Thymus (tissue), 11 donors: Measurements from ENCODE around the gene GATAD2A. TPM values are rescaled to one million over a fixed set of nuclear protein-coding genes. Genes with fewer than 3 reads are reported as not detected.

Experiments used
- DNase-seq, 9 donors: peaks; one replicate each; pipeline ENCODE4 v3.0.0-alpha.2; 2013; ENCODE audit warnings: low spot score in 9 of 9, low read depth in 6 of 9, missing footprints in 1 of 9
- H3K27ac ChIP-seq, 2 donors: one replicate each; pipeline ENCODE4 v1.5.1; 2013; ENCODE audit warnings: control low read depth in 1 of 2, low read depth in 1 of 2, low read length in 1 of 2, mild to moderate bottlenecking in 1 of 2, moderate library complexity in 1 of 2
- H3K27me3 ChIP-seq, 2 donors: one replicate each; pipeline ENCODE4 v1.5.1; 2013; ENCODE audit warnings: low read length in 1 of 2; ENCODE audit not compliant: control insufficient read depth in 2 of 2, insufficient read depth in 1 of 2
- H3K36me3 ChIP-seq, 2 donors: one replicate each; pipeline ENCODE4 v1.5.1; 2013; ENCODE audit warnings: low read length in 1 of 2, mild to moderate bottlenecking in 1 of 2, moderate library complexity in 1 of 2; ENCODE audit not compliant: control insufficient read depth in 2 of 2, insufficient read depth in 2 of 2
- H3K4me1 ChIP-seq, 2 donors: one replicate each; pipeline ENCODE4 v1.5.1; 2013; ENCODE audit warnings: low read length in 2 of 2; ENCODE audit not compliant: control insufficient read depth in 2 of 2, insufficient read depth in 2 of 2
- H3K4me3 ChIP-seq, 2 donors: one replicate each; pipeline ENCODE4 v1.5.1; 2013; ENCODE audit warnings: low read length in 2 of 2, control low read depth in 1 of 2, mild to moderate bottlenecking in 1 of 2
- H3K9me3 ChIP-seq, 2 donors: one replicate each; pipeline ENCODE4 v1.5.1; 2013; ENCODE audit warnings: low read length in 1 of 2, mild to moderate bottlenecking in 1 of 2; ENCODE audit not compliant: control insufficient read depth in 2 of 2, insufficient read depth in 1 of 2
- WGBS: extraction: QIAGEN DNeasy Blood & Tissue Kit; methylation state at CpG from one replicate; pipeline ENCODE4 v1.1.7; 2013; 5-methylcytosine and 5-hydroxymethylcytosine counted together
- polyA plus RNA-seq: library from polyadenylated mRNA; stranded (reverse); fragments of 200-250 nt; gene quantifications from one replicate; pipeline ENCODE4 v1.2.3, GENCODE V29; 2013
- total RNA-seq: library from RNA; stranded (reverse); fragments of 120-200 nt; gene quantifications from one replicate; pipeline ENCODE4 v1.2.4, GENCODE V29; 2013
- donor health status: healthy.

The GATAD2A gene
- total and polyA plus RNA-seq, 2 donors = 20.9 to 24.9 TPM

GRCh38 chr19:19504754-19505668, 99.5 kb downstream of the GATAD2A start:
- no peak overlapping the region for H3K27ac ChIP-seq
- no peaks in the 10 kb centered on the region for H3K4me1 ChIP-seq
- WGBS = 96% methylated on average over 23 of the region's 23 CpGs
- H3K9me3 ChIP-seq = peaks cover 1 to 4% of the 10 kb centered on the region in 2 donors
- no peaks in the 10 kb centered on the region for H3K27me3 ChIP-seq
- DNase-seq = no peak
- H3K36me3 ChIP-seq = peaks cover 74 to 77% of the 10 kb centered on the region in 2 donors
- no peak overlapping the region for H3K4me3 ChIP-seq

- H3K9me3 ChIP-seq = peaks cover 0 to 4% of the 10 kb centered on the region in 2 donors
- no peak overlapping the region for H3K4me3 ChIP-seq
- H3K27ac ChIP-seq = no peak overlapping the region
- peaks cover 68 to 69% of the 10 kb centered on the region in 2 donors for H3K36me3 ChIP-seq
- DNase-seq = no peak
- WGBS = 97% methylated on average over 27 of the region's 27 CpGs
- H3K4me1 ChIP-seq = no peaks in the 10 kb centered on the region
- no peaks in the 10 kb centered on the region for H3K27me3 ChIP-seq
These were observed 100.3 kb downstream of the GATAD2A start for GRCh38 chr19:19505669-19506326.

- peaks cover 0 to 4% of the 10 kb centered on the region in 2 donors for H3K9me3 ChIP-seq
- WGBS = 91% methylated on average over 12 of the region's 12 CpGs
- H3K36me3 ChIP-seq = peaks cover 60 to 61% of the 10 kb centered on the region in 2 donors
- no peak overlapping the region for H3K27ac ChIP-seq
- H3K27me3 ChIP-seq = no peaks in the 10 kb centered on the region
- DNase-seq = no peak
- no peak overlapping the region for H3K4me3 ChIP-seq
- no peaks in the 10 kb centered on the region for H3K4me1 ChIP-seq
These were observed 101.1 kb downstream of the GATAD2A start for GRCh38 chr19:19506592-19506991.

- Histone ChIP-seq H3K27me3 (no peaks in the 10 kb centered on the region), H3K4me1 (no peaks in the 10 kb centered on the region), H3K9me3 (peaks cover 0 to 4% of the 10 kb centered on the region in 2 donors), H3K27ac (no peak overlapping the region), H3K36me3 (peaks cover 52 to 54% of the 10 kb centered on the region in 2 donors), H3K4me3 (no peak overlapping the region)
- DNase-seq = no peak
- 96% methylated on average over 8 of the region's 8 CpGs for WGBS
These were observed 101.9 kb downstream of the GATAD2A start for GRCh38 chr19:19507354-19507753.

- H3K27ac ChIP-seq = no peak overlapping the region
- H3K4me1 ChIP-seq = no peaks in the 10 kb centered on the region
- peaks cover 44 to 45% of the 10 kb centered on the region in 2 donors for H3K36me3 ChIP-seq
- H3K9me3 ChIP-seq = peaks cover 0 to 4% of the 10 kb centered on the region in 2 donors
- 97% methylated on average over 11 of the region's 11 CpGs for WGBS
- no peak overlapping the region for H3K4me3 ChIP-seq
- DNase-seq = no peak
- H3K27me3 ChIP-seq = no peaks in the 10 kb centered on the region
These were observed 102.7 kb downstream of the GATAD2A start for GRCh38 chr19:19508217-19508616.

GRCh38 chr19:19510432-19510831, 105.0 kb downstream of the GATAD2A start:
- DNase-seq = no peak
- Histone ChIP-seq H3K4me1 (peaks cover 3 to 11% of the 10 kb centered on the region in 2 donors), H3K4me3 (no peak overlapping the region), H3K27me3 (peaks cover 0 to 8% of the 10 kb centered on the region in 2 donors), H3K36me3 (peaks cover 22 to 23% of the 10 kb centered on the region in 2 donors), H3K27ac (no peak overlapping the region), H3K9me3 (peaks cover 3 to 17% of the 10 kb centered on the region in 2 donors)
- WGBS = 76% methylated on average over 6 of the region's 6 CpGs

GRCh38 chr19:19513682-19514081, 108.2 kb downstream of the GATAD2A start:
- no peak for DNase-seq
- H3K4me1 ChIP-seq = peaks cover 14 to 20% of the 10 kb centered on the region in 2 donors
- WGBS = 91% methylated on average over 17 of the region's 17 CpGs
- peaks cover 0 to 8% of the 10 kb centered on the region in 2 donors for H3K27me3 ChIP-seq
- peaks cover 3 to 17% of the 10 kb centered on the region in 2 donors for H3K9me3 ChIP-seq
- peak overlapping the region in 1 of 2 donors; percentile 18 for H3K4me3 ChIP-seq
- no peaks in the 10 kb centered on the region for H3K36me3 ChIP-seq
- H3K27ac ChIP-seq = no peak overlapping the region

- Histone ChIP-seq H3K27me3 (peaks cover 0 to 8% of the 10 kb centered on the region in 2 donors), H3K27ac (no peak overlapping the region), H3K4me3 (peak overlapping the region in 1 of 2 donors; percentile 18), H3K9me3 (peaks cover 3 to 17% of the 10 kb centered on the region in 2 donors), H3K4me1 (peaks cover 14 to 20% of the 10 kb centered on the region in 2 donors), H3K36me3 (peaks cover 4% of the 10 kb centered on the region in 2 donors)
- WGBS = 49% methylated on average over 46 of the region's 46 CpGs
- DNase-seq = peak in 2 of 9 donors; percentile 38 to 47
These were observed 108.8 kb downstream of the GATAD2A start for GRCh38 chr19:19514215-19514657.
